Liver (tissue), 9 donors: ENCODE data around the gene POLD2. TPM values are rescaled to one million over a fixed set of nuclear protein-coding genes. Genes with fewer than 3 reads are reported as not detected.

Experiments used
- DNase-seq: peaks from one replicate; pipeline ENCODE4 v3.0.0-alpha.2; 2017; ENCODE audit warnings: low spot score
- H3K27ac ChIP-seq, 2 donors: one replicate each; pipeline ENCODE4 v1.7.0; 2013; ENCODE audit warnings: inconsistent platforms in 2 of 2, low read length in 2 of 2, control low read depth in 1 of 2, low read depth in 1 of 2, mild to moderate bottlenecking in 1 of 2
- H3K27me3 ChIP-seq, 4 donors: one replicate each; pipeline versions ENCODE4 v1.6.1 to v1.7.0; 2013; ENCODE audit warnings: low read length in 3 of 4, inconsistent platforms in 1 of 4, mild to moderate bottlenecking in 1 of 4, moderate library complexity in 1 of 4; ENCODE audit not compliant: control insufficient read depth in 4 of 4, insufficient read depth in 4 of 4
- H3K36me3 ChIP-seq, 4 donors: one replicate each; pipeline versions ENCODE4 v1.6.1 to v1.7.0; 2013; ENCODE audit warnings: low read length in 3 of 4, mild to moderate bottlenecking in 3 of 4, low read depth in 1 of 4, moderate library complexity in 1 of 4; ENCODE audit not compliant: control insufficient read depth in 4 of 4, insufficient read depth in 3 of 4
- H3K4me1 ChIP-seq, 4 donors: one replicate each; pipeline versions ENCODE4 v1.6.1 to v1.7.0; 2013; ENCODE audit warnings: low read length in 3 of 4, mild to moderate bottlenecking in 3 of 4, moderate library complexity in 1 of 4; ENCODE audit not compliant: control insufficient read depth in 4 of 4, insufficient read depth in 4 of 4
- H3K4me3 ChIP-seq, 3 donors: one replicate each; pipeline versions ENCODE4 v1.6.1 to v1.7.0; 2013; ENCODE audit warnings: low read length in 3 of 3, control low read depth in 1 of 3, low read depth in 1 of 3, mild to moderate bottlenecking in 1 of 3
- H3K9ac ChIP-seq, 2 donors: one replicate each; pipeline ENCODE4 v1.7.0; 2013; ENCODE audit warnings: low read length in 2 of 2, mild to moderate bottlenecking in 2 of 2, moderate library complexity in 2 of 2, control low read depth in 1 of 2, low read depth in 1 of 2
- H3K9me3 ChIP-seq, 4 donors: one replicate each; pipeline versions ENCODE4 v1.6.1 to v1.7.0; 2013; ENCODE audit warnings: low read length in 3 of 4; ENCODE audit not compliant: control insufficient read depth in 4 of 4
- ATF3 ChIP-seq: IDR thresholded peaks from 2 replicates; pipeline ENCODE4 v1.6.1; 2016; ENCODE audit warnings: antibody characterized with exemption
- CTCF ChIP-seq: fragments of 150-350 bp; IDR thresholded peaks from 2 replicates; pipeline ENCODE4 v1.5.1; 2017; ENCODE audit warnings: improper control_type of control experiment, low read depth, low read length; ENCODE audit not compliant: missing input control
- FOXA2 ChIP-seq: IDR thresholded peaks from 2 replicates; pipeline ENCODE4 v1.6.1; 2016; ENCODE audit warnings: antibody characterized with exemption
- HNF4A ChIP-seq, 2 donors: conservative IDR thresholded peaks; 2 replicates each; pipeline ENCODE4 v1.6.1; 2016; ENCODE audit warnings: antibody characterized with exemption in 2 of 2, mild to moderate bottlenecking in 2 of 2
- JUND ChIP-seq, 2 donors: IDR thresholded peaks; 2 replicates each; pipeline ENCODE4 v1.6.1; 2016; ENCODE audit warnings: antibody characterized with exemption in 2 of 2
- MAX ChIP-seq: IDR thresholded peaks from 2 replicates; pipeline ENCODE4 v1.6.1; 2016; ENCODE audit warnings: antibody characterized with exemption
- REST ChIP-seq: IDR thresholded peaks from 2 replicates; pipeline ENCODE4 v1.6.1; 2016; ENCODE audit warnings: antibody characterized with exemption, mild to moderate bottlenecking
- YY1 ChIP-seq: IDR thresholded peaks from 2 replicates; pipeline ENCODE4 v1.6.1; 2016; ENCODE audit warnings: antibody characterized with exemption, mild to moderate bottlenecking
- WGBS: extraction: QIAGEN DNeasy Blood & Tissue Kit; methylation state at CpG from one replicate; pipeline ENCODE4 v1.1.7; 2013; 5-methylcytosine and 5-hydroxymethylcytosine counted together
- polyA plus RNA-seq, 2 donors: library from polyadenylated mRNA; stranded (reverse) in 1 of 2; unstranded in 1 of 2; fragments of 200-250 nt in 1 of 2; fragments of >200 nt in 1 of 2; fragmentation: Nextera tagmentation in 1 of 2; extraction: Ambion mirVana in 1 of 2; gene quantifications; one replicate each; pipeline versions ENCODE4 v1.2.1 to v1.2.3, GENCODE V29; 2013 to 2015
- total RNA-seq, 2 donors: library from RNA; depleted of rRNA; stranded (reverse); fragments of >200 nt; gene quantifications; one replicate each; pipeline ENCODE4 v1.2.3, GENCODE V29; 2014
- donor health status: healthy.
- donor health status: healthy.
- donor health status: healthy.
- donor health status: healthy.
- donor health status: healthy.

The POLD2 gene
- total and polyA plus RNA-seq, 4 donors = 53.9 to 101 (median 85.3) TPM

GRCh38 chr7:44071726-44072363 lies 51.5 kb downstream of the POLD2 start:
- Histone ChIP-seq H3K4me3 (no peak overlapping the region), H3K4me1 (peaks cover 24 to 43% (median 41%) of the 10 kb centered on the region in 4 donors), H3K9ac (no peak overlapping the region), H3K9me3 (no peaks in the 10 kb centered on the region), H3K27me3 (no peaks in the 10 kb centered on the region), H3K27ac (no peak overlapping the region), H3K36me3 (peaks cover 0 to 5% (median 1%) of the 10 kb centered on the region in 4 donors)
- no peak for DNase-seq
- peak in 1 of 2 donors; percentile 15 for TF ChIP-seq HNF4A (conservative IDR thresholded peaks at IDR 0.05)
- TF ChIP-seq MAX = no peak
- WGBS = 77% methylated on average over 9 of the region's 9 CpGs

- TF ChIP-seq MAX = no peak
- TF ChIP-seq CTCF = no peak
- no peak for TF ChIP-seq FOXA2
- Histone ChIP-seq H3K36me3 (peaks cover 0 to 3% (median 1%) of the 10 kb centered on the region in 4 donors), H3K27me3 (no peaks in the 10 kb centered on the region), H3K9ac (no peak overlapping the region), H3K27ac (no peak overlapping the region), H3K4me1 (peaks cover 4 to 28% (median 15%) of the 10 kb centered on the region in 4 donors), H3K4me3 (no peak overlapping the region), H3K9me3 (no peaks in the 10 kb centered on the region)
- DNase-seq = no peak
- 66% methylated on average over 7 of the region's 7 CpGs for WGBS
Observed at GRCh38 chr7:44068054-44068453, 55.3 kb downstream of the POLD2 start.

GRCh38 chr7:44067064-44067951 lies 56.0 kb downstream of the POLD2 start:
- no peaks in the 10 kb centered on the region for H3K36me3 ChIP-seq
- H3K9me3 ChIP-seq = no peaks in the 10 kb centered on the region
- no peak overlapping the region for H3K4me3 ChIP-seq
- H3K27ac ChIP-seq = no peak overlapping the region
- no peak for DNase-seq
- H3K9ac ChIP-seq = no peak overlapping the region
- no peak for TF ChIP-seq YY1
- no peak for TF ChIP-seq REST
- no peak for TF ChIP-seq ATF3
- no peak for TF ChIP-seq JUND (IDR thresholded peaks at IDR 0.05)
- WGBS = 89% methylated on average over 11 of the region's 11 CpGs
- no peaks in the 10 kb centered on the region for H3K27me3 ChIP-seq
- peaks cover 5 to 28% (median 15%) of the 10 kb centered on the region in 4 donors for H3K4me1 ChIP-seq
